ENCODE measurements around the gene LHCGR.

GRCh38 chr2:48685126-48685525 is 70.4 kb downstream of the LHCGR start:
- TF ChIP-seq, protein P1, sequence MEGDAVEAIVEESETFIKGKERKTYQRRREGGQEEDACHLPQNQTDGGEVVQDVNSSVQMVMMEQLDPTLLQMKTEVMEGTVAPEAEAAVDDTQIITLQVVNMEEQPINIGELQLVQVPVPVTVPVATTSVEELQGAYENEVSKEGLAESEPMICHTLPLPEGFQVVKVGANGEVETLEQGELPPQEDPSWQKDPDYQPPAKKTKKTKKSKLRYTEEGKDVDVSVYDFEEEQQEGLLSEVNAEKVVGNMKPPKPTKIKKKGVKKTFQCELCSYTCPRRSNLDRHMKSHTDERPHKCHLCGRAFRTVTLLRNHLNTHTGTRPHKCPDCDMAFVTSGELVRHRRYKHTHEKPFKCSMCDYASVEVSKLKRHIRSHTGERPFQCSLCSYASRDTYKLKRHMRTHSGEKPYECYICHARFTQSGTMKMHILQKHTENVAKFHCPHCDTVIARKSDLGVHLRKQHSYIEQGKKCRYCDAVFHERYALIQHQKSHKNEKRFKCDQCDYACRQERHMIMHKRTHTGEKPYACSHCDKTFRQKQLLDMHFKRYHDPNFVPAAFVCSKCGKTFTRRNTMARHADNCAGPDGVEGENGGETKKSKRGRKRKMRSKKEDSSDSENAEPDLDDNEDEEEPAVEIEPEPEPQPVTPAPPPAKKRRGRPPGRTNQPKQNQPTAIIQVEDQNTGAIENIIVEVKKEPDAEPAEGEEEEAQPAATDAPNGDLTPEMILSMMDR (conservative IDR thresholded peaks at IDR 0.05 in 1 of 2, IDR thresholded peaks at IDR 0.05 in 1 of 2; ENCODE audit: extremely low read depth in 1 of 2, insufficient read depth in 1 of 2, low read depth in 1 of 2, low read length in 2 of 2): no peak
- TF ChIP-seq EZH2 (IDR thresholded peaks at IDR 0.05; ENCODE audit: borderline replicate concordance, low read length): no peak
